Ascending aorta (tissue), 2 donors: Measurements from ENCODE around the gene APCDD1L. TPM values are rescaled to one million over a fixed set of nuclear protein-coding genes. Genes with fewer than 3 reads are reported as not detected.

ENCODE experiments used
- DNase-seq, 2 donors: peaks; one replicate each; pipeline ENCODE4 v3.0.0-alpha.2; 2019; ENCODE audit warnings: low spot score in 2 of 2
- H3K27ac ChIP-seq, 2 donors: fragments of 200-600 bp; sonication (generic); one replicate each; pipeline ENCODE4 v1.5.1; 2016 to 2017; ENCODE audit warnings: mild to moderate bottlenecking in 1 of 2
- H3K27me3 ChIP-seq: fragments of 200-600 bp; sonication (generic); one replicate; pipeline ENCODE4 v1.5.1; 2017
- H3K36me3 ChIP-seq, 2 donors: fragments of 200-600 bp; sonication (generic); one replicate each; pipeline ENCODE4 v1.5.1; 2016
- H3K4me1 ChIP-seq, 2 donors: fragments of 200-600 bp; sonication (generic); one replicate each; pipeline ENCODE4 v1.5.1; 2016 to 2017; ENCODE audit warnings: mild to moderate bottlenecking in 1 of 2
- H3K4me3 ChIP-seq, 2 donors: fragments of 200-600 bp; sonication (generic); one replicate each; pipeline ENCODE4 v1.5.1; 2016 to 2017; ENCODE audit warnings: mild to moderate bottlenecking in 1 of 2
- H3K9me3 ChIP-seq, 2 donors: fragments of 200-600 bp; sonication (generic); one replicate each; pipeline ENCODE4 v1.5.1; 2016
- CTCF ChIP-seq, 3 experiments: fragments of 200-600 bp in 2 of 3; fragments of 450-650 bp in 1 of 3; sonication (generic) in 2 of 3; IDR thresholded peaks; one replicate each; pipeline ENCODE4 v1.5.1; 2016 to 2019; ENCODE audit warnings: antibody characterized with exemption in 3 of 3, mild to moderate bottlenecking in 1 of 3, moderate library complexity in 1 of 3
- intact Hi-C: fragments of 100-400 bp; cut with DNase I; formaldehyde crosslinking; loops from one replicate; pipeline ENCODE4 v1.15.1; 2023
- total RNA-seq: library from RNA; depleted of rRNA; stranded (reverse); fragments of >200 nt; gene quantifications from one replicate; pipeline ENCODE4 v1.1.0, GENCODE V29; 2016

Gene APCDD1L
- total RNA-seq, 1 donor from 2014 or later = 2.1 TPM

DNA sequence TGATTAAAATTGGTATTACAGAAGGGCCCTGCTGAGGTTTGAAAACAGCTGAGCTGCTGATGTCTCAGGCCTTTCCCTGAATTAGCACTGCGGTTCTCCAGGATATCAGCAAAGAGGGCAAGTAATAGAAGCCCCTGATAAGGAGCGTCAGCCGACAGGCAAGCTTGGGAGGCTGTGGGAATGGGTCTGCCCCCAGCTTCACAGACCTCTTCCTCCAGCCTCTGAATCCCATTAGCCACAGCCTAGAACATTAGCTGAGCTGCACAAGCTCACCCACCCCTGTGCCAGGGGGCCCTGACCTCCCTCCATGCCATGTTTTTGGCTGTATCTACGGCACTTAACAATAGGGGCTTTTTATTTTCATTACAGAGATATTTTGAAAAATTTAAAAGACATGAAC, 66.2 kb downstream of the APCDD1L start:
- intact Hi-C loops = loop anchor here (10.0 kb wide), 1 partner anchor 214 kb away; no protein-coding TSS in a partner anchor
- Histone ChIP-seq H3K27ac (no peak overlapping the region), H3K27me3 (no peaks in the 10 kb centered on the region), H3K4me1 (no peaks in the 10 kb centered on the region), H3K4me3 (no peak overlapping the region), H3K36me3 (peaks cover 8 to 35% of the 10 kb centered on the region in 2 donors), H3K9me3 (no peaks in the 10 kb centered on the region)
- no peak for DNase-seq
- no peak for TF ChIP-seq CTCF (IDR thresholded peaks at IDR 0.05)

DNA sequence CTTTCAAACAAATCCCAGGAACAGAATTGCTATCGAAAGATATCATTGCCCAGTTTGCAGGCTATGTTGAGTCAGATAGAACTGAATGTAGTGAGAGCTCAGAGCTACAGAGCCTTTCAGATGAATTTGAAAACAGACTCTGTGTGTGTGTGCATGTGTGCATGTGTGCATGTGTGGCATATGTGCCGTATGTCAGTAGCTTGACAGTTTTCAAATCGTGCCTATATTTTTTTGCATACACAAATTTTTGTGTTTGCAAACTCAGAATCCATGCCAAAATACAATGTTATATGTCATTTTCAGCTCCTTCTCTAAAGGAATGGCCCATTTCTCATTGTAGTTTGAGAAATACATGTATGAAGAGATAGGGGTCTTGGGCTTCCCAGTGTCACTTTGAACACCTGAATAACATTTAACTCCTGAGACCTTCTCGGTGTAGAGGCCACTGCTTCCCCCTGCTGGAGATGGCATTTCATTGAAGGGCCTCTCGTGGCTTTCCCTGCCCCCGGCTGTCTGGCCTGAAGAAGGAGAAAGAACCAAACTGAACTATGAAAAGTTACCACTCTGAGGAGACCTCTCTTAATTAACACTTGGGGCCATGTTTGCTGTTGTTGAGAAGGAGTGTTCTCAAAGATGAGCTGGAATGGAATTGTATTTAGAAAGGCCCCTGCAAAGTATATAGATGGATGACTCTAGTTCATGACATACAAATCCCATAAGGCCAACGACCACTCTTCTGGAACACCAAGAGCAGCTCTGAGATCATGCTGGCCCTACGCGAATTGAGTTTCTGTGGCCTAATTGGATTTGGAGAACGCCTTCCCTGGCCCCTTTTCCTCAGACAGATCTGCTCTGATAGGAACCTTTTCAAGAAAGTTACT, 67.4 kb downstream of the APCDD1L start:
- Histone ChIP-seq H3K27me3 (no peaks in the 10 kb centered on the region), H3K4me1 (no peaks in the 10 kb centered on the region), H3K36me3 (peaks cover 8 to 39% of the 10 kb centered on the region in 2 donors), H3K9me3 (no peaks in the 10 kb centered on the region), H3K4me3 (no peak overlapping the region), H3K27ac (no peak overlapping the region)
- peak; percentile 7 to 44 (median 12) for TF ChIP-seq CTCF (IDR thresholded peaks at IDR 0.05)
- no peak for DNase-seq
- intact Hi-C loops = loop anchor here (10.0 kb wide), 1 partner anchor 213 kb away; no protein-coding TSS in a partner anchor

DNA sequence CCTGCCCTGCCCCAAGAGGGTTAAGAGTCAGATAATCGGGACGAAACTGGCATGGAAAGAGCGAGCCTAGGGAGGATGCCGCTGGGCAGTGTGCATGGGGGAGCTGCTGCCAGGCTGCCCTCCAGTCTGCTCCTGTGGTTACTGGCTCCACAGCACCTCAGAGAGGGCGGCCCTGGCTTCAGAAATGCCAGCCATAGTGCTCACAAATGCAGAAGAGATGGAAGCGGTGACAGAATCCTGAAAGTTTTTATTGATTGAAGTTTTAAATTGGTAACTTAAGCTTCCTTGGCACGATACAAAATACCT, 68.3 kb downstream of the APCDD1L start:
- Histone ChIP-seq H3K4me3 (no peak overlapping the region), H3K4me1 (no peaks in the 10 kb centered on the region), H3K9me3 (no peaks in the 10 kb centered on the region), H3K27ac (no peak overlapping the region), H3K36me3 (peaks cover 8 to 39% of the 10 kb centered on the region in 2 donors), H3K27me3 (no peaks in the 10 kb centered on the region)
- no peak for DNase-seq
- intact Hi-C loops = loop anchor here (10.0 kb wide), 1 partner anchor 212 kb away; no protein-coding TSS in a partner anchor
- no peak for TF ChIP-seq CTCF (IDR thresholded peaks at IDR 0.05)

GRCh38 chr20:58446264-58446959, 68.8 kb downstream of the APCDD1L start:
- no peaks in the 10 kb centered on the region for H3K27me3 ChIP-seq
- H3K4me3 ChIP-seq = no peak overlapping the region
- no peak for TF ChIP-seq CTCF (IDR thresholded peaks at IDR 0.05)
- H3K27ac ChIP-seq = no peak overlapping the region
- intact Hi-C loops = loop anchor here (10.0 kb wide), 1 partner anchor 212 kb away; no protein-coding TSS in a partner anchor
- H3K9me3 ChIP-seq = no peaks in the 10 kb centered on the region
- peaks cover 8 to 39% of the 10 kb centered on the region in 2 donors for H3K36me3 ChIP-seq
- DNase-seq = no peak
- no peaks in the 10 kb centered on the region for H3K4me1 ChIP-seq

GRCh38 chr20:58444746-58445255, 70.4 kb downstream of the APCDD1L start:
- intact Hi-C loops = loop anchor here (10.0 kb wide), 1 partner anchor 210 kb away; no protein-coding TSS in a partner anchor
- H3K27ac ChIP-seq = no peak overlapping the region
- no peaks in the 10 kb centered on the region for H3K27me3 ChIP-seq
- no peaks in the 10 kb centered on the region for H3K9me3 ChIP-seq
- TF ChIP-seq CTCF (IDR thresholded peaks at IDR 0.05) = no peak
- no peak overlapping the region for H3K4me3 ChIP-seq
- H3K36me3 ChIP-seq = peaks cover 8 to 45% of the 10 kb centered on the region in 2 donors
- no peaks in the 10 kb centered on the region for H3K4me1 ChIP-seq
- no peak for DNase-seq
